ENCODE data around the gene CDK9. TPM values are rescaled to one million over a fixed set of nuclear protein-coding genes. Genes with fewer than 3 reads are reported as not detected.

The CDK9 gene
- polyA plus RNA-seq, 10 donors = 36.7 to 46.5 (median 41.3) TPM

DNA sequence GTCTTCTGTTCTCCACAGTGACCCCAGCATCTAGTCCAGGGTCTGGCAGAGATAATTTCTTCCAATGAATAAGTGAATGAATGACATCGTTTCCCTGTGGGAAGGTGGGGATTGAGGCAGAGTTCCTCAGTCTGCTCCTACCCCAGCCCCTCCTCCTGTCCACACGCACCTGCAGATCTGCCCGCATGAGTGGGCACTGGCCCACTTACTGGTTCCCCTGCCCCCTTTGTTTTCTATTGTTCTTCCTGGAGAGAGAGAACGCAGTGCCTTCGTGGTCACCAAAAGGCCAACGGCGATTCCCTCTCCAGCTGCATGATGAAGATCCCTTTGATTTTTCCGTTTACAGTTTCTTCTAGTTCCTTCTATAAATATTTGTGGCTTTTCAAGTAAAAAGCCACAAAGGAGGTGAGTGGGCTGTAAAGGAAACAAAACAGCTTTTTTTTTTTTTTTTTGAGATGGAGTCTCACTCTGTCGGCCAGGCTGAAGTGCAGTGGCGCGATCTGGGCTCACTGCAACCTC lies 11.1 kb downstream of the CDK9 start:
- no peak for DNase-seq

DNA sequence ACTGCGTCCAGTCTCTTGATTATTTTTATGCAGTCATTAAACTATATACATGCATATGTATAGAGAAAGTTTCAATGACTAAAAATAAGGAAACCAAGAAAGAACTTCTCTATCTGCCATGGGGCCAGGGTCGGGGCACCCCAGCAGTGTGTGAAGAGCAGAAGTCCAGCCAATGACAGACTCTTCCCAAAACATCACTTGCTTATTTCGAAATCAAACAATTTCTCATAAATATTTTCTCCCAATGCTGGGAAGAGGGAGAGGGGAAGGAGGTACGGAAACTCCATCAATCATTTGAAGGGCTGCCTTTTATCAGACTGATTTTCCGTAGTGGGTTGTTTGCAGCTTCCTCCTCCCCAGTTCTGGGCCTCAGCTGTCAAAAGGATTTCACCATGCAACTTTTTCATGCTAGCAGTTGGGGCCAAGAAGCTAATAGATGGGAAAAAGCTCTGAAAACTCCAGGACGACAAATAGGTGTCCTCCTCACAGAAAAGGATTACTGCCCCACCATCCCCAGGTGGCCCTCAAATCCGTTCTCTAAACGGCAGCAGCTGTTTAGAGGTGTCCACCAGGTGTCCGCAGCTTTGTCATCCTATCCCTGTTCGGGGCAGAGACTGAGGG lies 16.2 kb downstream of the CDK9 start:
- no peak for DNase-seq

DNA sequence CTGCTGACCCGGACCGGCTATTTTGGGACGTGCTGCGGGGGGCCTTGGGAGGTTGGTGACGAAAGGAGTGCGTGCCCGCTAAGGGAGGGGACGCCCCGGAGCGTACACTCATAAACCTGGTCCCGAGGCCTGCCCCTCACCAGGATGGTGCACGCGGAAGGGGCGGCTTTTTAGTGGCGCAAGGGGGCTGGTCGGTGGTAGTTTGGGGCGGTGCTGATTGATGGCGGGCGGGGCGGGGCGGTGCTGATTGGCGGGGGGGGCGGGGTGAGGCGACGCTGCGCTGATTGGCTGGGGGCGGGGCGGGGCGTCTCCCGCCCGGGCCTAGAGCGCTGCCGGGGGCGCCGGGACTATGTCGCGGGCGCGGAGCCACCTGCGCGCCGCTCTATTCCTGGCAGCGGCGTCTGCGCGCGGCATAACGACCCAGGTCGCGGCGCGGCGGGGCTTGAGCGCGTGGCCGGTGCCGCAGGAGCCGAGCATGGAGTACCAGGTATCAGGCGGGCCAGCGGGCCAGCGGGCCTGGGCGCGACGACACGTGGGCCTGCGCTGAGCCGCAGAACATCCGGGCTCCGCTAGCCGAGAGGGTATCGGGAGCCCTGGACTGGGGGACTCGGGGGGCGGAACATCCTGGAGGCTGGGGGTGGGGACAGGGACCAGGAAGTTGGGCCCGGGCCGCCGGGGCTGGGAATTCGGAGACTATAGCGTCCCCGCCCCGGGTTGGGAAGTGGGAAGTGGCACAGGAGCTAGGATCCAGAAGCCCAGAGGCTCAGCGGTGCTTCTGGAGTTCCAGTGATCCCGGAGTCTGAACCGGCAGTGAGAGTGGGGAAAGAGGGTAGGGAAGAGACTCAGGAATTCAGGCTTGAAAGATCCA lies 17.0 kb downstream of the CDK9 start, which contains the start of gene FPGS:
Gene FPGS (plus strand): TSS at position 307 of the 868 bp plus-strand sequence. CDS start 43 bp downstream, at position 350.
- peak; percentile 88 to 98 (median 91) for DNase-seq

DNA sequence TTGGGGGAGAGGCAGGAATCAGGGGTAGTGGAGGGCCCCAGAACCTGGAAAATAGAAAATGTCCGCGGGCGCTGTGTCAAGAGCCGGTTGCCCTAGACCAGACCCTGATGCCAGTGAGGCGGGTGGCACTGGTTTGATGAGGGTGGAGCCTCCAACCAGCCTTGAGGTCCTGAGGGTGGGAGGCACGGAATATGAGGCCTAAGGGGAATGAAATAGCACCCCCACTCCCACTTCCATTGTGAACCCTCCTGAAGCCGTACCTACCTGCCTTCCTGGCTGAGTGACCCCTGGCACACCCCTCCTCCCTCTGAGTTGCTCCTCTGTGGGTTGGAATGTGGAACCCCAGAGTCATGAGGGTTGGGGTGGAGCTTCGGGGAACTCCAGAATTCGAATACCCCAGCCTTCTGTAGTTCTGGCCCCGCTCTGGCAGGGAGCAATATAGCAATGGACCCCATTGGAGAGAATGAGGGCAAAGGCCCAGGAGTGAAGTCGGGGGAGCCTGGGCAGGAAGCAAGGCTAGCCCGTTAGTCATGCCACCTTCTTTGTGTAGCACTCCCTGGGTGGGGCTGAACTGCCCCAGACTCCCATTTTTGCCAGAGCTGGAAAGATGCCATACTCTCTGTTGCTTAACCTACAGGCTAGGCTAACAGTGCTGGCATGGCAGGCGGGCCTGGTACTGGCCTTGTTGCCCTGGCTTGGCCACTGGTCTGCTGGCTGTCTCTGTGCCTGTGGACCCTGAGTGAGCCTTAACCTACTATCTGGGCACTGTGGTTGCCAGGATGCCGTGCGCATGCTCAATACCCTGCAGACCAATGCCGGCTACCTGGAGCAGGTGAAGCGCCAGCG lies 17.9 kb downstream of the CDK9 start:
- no peak for DNase-seq

DNA sequence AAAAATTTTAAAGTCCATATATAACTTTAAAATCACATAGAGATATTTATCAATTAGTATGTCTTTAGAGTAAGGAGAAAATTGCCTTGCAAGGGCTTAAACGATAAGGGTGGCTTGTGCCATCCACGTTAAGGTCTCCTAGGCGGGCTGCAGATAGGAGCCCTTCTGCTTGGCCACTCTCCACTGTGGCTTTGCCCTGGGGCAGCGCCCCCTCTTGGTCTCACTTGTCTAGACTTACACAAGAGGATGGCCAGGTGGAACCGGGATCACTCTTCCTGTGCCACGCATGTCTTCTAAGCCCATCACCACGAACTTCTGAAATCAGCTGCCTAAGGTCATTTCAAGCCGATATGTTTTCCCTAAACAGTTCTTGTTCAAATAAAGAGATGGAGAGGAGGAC lies 19.8 kb downstream of the CDK9 start:
- no peak for DNase-seq

DNA sequence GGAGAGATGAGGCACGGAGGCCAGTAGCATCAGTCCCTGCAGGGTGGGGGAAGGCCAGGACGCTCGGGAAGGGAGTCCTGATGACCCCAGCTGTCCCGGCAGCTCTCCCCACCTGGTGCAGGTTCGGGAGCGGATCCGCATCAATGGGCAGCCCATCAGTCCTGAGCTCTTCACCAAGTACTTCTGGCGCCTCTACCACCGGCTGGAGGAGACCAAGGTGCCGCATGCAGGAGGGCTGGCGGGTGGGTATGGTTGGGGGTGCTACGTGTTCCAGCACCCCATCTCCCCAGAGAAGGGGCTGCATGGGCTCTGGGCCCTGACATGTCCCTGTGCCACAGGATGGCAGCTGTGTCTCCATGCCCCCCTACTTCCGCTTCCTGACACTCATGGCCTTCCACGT lies 21.0 kb downstream of the CDK9 start:
- no peak for DNase-seq

DNA sequence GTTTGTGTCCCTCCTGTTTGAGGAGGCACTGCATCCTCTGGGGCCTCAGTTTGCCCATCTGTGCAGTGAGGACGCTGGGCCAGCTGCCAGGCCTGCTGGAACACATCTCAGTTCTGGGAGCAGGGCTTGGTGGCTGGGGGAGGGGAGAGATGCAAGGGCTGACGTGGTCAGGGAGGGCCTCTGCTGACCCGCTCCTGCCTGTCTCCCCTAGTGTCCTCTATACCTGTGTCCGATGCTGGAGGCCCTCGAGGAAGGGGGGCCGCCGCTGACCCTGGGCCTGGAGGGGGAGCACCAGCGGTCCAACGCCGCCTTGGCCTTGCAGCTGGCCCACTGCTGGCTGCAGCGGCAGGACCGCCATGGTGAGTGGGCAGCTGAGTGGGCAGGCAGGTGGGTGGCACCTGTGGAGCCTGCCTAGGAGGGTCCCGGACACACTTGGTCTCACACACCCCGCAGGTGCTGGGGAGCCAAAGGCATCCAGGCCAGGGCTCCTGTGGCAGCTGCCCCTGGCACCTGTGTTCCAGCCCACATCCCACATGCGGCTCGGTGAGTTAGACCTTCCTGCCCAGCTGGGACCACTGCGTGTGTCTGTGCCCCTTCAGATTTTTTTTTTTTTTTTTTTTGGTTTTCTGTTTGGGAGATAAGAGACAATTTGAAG lies 22.6 kb downstream of the CDK9 start:
- no peak for DNase-seq

DNA sequence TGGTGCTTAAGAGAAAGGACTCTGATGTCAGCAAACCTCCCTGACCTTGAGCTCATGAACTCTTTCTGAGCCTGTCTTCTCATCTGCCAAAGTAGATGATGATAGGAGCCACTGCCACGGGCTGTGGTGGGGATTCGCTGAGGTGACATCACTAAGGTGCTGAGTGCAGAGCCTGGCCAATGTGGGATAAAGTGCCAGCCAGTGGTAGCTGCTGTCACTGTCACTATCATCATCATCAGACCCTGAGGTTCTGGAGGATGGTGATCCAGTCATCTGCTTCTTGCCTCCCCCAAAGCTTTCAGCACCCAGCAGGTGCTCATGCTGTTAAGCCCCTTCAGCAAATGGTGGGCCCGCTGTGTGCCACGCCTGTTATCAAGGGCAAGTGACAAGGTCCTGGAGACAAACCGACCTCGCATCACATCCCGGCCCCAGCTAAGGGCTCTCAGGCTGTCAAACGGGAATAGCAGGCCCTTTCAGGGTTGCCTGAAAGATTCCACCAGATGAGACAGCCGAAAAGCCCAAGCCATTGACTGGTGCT lies 23.2 kb downstream of the CDK9 start:
- DNase-seq = no peak

DNA sequence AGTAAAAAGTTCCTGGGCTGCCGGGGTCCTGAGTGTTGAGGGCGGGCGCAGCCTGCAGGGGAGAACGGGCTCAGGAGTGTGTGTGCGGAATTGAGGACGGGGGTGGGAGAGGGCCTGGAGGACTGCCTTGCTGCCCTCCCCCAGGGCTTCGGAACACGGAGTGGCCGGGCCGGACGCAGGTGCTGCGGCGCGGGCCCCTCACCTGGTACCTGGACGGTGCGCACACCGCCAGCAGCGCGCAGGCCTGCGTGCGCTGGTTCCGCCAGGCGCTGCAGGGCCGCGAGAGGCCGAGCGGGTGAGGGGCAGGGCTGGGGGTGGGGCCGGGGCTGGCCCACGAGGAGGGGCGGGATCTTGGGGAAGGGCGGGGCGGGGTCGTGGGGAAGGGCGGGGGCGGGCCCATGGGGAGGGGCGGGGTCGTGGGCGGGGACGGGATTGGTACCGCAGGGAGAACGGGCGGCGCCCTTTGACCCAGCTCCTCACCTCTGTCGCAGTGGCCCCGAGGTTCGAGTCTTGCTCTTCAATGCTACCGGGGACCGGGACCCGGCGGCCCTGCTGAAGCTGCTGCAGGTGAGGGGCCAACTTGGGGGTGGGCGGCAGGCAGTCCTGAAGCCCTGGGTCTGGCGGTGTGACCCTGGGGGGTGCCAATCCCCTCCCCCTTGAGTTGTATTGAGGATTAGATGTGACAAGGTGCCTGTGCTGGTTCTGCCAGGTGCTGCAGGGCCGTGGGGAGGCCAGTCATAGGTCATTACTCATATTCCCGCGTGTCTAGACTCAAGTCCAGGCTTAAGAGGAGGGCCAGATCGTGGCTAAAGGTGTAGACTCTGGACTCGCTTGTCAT lies 23.9 kb downstream of the CDK9 start:
- no peak for DNase-seq

DNA sequence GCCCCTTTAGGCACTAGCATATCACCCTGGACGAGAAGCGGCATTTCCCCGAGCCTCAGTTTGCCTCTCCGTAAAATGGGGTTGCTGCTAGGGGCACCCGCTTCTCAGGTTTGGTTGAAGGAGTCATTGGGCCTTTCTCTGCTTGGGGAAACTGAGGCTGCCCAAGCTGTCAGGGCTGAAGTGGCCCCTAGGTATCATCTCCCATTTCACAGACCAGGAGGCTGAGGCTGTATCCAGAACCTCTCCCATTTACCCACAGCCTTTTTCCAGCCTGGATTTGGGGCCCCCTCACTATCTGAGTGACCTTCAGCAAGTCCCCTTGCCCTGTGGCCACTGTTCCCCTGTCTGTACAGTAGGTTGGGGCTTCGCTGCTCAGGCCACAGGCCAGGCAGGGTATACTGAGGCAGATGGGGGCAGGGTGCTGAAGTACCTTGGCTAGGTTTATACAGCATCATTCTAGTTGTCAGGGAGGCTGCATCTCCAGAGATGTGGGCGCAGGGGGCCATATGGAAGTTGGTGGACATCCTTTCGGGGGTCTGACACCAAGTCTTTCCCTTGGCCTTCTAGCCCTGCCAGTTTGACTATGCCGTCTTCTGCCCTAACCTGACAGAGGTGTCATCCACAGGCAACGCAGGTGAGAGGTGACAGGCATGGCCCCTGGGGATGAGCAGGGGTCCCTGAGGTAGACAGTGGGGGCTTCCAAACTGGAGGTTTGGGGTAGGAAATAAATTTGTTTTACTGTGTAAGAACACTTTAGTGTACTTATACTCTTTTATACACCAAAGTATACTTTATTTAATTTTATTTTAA lies 24.7 kb downstream of the CDK9 start:
- no peak for DNase-seq

DNA sequence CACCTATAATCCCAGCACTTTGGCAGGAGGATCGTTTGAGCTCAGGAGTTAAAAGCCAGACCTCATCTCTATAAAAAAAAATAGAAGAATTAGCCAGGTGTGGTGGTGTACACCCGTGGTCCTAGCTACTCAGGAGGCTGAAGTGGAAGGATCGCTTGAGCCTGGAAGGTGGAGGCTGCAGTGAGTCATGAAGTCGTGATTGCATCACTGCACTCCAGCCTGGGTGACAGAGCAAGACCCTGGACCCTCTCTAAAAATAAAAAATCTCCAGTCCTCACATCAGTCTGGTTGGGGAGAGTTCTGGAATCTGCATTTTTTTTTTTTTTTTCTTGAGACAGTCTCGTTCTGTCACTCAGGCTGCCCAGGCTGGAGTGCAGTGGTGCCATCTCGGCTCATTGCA lies 26.2 kb downstream of the CDK9 start:
- DNase-seq = no peak

DNA sequence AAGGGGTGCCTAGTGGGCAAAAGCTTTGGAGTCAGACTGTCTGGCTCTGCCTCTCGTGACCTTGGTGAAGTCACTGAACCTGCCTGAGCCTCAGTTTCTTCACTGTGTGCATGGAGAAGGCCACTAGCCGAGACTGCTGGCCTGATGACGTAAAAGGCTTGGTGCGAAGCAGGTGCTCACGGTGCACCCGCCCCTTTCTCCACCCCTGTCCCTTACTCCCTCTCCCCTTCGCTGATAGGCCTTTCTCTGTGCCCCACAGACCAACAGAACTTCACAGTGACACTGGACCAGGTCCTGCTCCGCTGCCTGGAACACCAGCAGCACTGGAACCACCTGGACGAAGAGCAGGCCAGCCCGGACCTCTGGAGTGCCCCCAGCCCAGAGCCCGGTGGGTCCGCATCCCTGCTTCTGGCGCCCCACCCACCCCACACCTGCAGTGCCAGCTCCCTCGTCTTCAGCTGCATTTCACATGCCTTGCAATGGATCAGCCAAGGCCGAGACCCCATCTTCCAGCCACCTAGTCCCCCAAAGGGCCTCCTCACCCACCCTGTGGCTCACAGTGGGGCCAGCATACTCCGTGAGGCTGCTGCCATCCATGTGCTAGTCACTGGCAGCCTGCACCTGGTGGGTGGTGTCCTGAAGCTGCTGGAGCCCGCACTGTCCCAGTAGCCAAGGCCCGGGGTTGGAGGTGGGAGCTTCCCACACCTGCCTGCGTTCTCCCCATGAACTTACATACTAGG lies 27.3 kb downstream of the CDK9 start:
- DNase-seq = no peak

DNA sequence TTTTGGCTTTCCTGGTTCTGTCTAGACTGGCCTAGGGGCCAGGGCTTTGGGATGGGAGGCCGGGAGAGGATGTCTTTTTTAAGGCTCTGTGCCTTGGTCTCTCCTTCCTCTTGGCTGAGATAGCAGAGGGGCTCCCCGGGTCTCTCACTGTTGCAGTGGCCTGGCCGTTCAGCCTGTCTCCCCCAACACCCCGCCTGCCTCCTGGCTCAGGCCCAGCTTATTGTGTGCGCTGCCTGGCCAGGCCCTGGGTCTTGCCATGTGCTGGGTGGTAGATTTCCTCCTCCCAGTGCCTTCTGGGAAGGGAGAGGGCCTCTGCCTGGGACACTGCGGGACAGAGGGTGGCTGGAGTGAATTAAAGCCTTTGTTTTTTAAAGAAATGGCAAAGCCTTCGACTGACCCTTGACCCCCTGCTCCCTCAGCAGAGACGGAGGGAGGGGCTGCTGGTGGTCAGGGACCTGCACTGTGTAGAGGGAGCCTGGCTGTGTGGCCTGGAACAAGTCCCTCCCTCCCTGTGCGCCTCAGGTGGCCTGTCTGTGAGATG lies 27.9 kb downstream of the CDK9 start:
- DNase-seq = no peak

DNA sequence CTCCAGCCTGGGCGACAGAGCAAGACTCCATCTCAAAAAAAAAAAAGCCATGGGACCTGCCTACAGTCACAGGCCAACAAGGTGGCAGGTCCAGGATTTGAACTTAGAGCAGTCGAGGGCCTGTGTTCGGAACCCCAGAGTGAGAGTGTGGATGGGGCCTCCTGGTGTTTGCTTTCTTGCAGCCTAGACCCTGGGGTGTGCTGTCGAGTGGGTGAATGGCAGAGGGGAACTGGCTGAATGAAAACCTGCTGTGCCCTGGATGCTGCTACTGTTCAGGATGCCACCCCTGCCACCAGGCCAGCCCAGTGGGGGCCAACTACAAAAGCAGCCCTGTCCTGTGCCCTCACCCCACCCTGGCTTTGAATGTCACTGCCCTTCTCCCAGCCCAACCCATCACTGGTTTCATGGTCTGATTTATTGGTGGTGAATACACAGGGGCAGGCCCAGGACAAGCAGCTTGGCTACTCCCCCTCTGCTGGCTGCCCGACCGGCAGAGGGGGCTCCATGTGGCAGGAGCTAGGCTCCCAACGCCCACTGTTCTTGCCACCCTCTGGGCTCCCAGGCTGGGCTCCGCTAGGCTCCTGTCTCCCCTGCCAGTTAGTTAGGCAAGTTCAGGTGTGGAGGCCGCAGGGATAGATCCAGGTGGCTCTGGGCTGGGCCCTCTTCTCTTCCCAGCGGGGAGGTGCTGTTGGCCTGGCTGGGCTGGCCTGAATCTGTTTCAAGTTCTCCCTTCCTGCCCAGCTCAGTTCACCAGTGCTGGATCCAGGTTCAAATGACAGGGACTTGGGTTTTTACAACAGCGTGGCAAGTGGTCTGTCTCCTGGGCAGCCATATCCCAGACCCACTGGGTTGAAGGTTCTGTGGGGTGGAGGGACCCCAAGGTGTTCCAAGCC lies 29.0 kb downstream of the CDK9 start:
- DNase-seq = no peak

DNA sequence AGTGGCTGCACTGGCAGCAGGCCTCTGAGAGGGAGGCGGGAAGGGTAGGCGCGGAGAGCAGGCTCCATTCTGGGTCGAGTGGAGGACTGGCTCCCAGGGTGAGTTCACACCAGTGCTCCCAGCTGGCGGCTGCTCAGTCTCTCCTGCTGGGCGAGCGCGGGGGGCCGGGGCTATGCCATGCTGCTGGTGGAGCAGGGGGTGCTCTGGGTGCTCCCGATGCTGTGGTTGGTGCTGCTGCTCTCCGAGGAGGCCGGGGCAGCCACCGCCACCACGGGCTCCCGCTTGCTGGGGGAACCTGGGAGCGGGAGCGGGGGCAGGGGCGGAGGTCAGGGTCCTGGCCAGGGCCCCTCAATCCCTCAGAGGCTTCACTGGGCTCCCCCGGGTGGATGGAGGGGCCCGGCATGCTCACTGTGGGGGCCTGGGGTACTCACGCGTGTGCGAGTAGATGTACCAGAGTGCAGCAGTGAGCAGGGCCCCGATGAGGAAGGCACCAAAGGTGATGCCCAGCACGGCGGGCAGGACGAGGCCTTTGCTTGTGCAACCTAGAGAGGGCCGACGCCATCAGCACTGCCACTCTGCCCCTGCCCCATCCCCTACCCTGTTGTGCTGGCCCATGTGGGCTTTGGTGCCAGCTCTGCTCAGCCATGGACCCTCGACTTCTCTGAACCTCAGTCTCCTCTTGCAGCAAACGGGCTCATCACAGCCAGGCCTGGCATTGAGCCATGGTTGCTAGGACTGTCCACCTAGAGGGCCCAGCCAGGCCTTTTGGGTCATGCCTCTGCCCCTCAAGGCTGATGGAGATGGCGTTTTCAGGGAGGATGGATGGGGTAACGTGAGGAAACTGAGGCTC lies 29.9 kb downstream of the CDK9 start:
- DNase-seq = no peak

DNA sequence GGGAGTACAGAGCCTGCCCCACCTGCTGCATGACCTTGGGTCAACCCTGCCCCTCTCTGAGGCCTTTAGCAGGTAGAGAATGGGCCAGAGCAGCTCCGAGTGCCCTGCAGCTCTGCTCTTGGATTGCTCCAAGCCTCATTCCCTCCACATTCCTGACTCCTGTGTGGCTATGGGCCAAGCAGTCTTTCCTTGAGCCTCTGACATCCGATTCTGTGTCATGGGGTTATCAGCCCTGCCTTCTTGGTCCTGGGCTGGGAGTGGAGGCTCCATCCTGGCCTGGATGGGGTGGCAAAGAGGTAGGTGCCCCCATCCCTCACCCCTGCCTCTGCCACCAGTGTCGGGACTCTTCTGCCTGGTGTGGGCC lies 30.5 kb downstream of the CDK9 start:
- DNase-seq = no peak
